HL-60 (cell line): ENCODE data around the gene DTNBP1.

ENCODE experiments used
- DNase-seq, 2 experiments: peaks; one replicate each; pipeline ENCODE4 v3.0.0-alpha.2; 2010 to 2020; ENCODE audit warnings: low read depth in 1 of 2, low spot score in 1 of 2
- H3K27ac ChIP-seq: fragments of 250-450 bp; sonication (Bioruptor Pico); replicated peaks from 2 replicates; pipeline ENCODE4 v1.5.1; 2020; ENCODE audit warnings: mild to moderate bottlenecking, moderate library complexity
- H3K27me3 ChIP-seq: fragments of 250-450 bp; sonication (Bioruptor Pico); 2 replicates; pipeline ENCODE4 v1.5.1; 2021; ENCODE audit warnings: mild to moderate bottlenecking, moderate library complexity; ENCODE audit not compliant: insufficient read depth, poor library complexity, severe bottlenecking
- H3K4me3 ChIP-seq: replicated peaks from 2 replicates; pipeline ENCODE4 v1.5.1; 2011; ENCODE audit warnings: mild to moderate bottlenecking, control low read depth, low read length; ENCODE audit not compliant: insufficient read depth
- GABPA ChIP-seq: IDR thresholded peaks from 2 replicates; pipeline ENCODE4 v1.6.1; 2012; ENCODE audit warnings: low read depth
- POLR2AphosphoS5 ChIP-seq: IDR thresholded peaks from 2 replicates; pipeline ENCODE4 v1.6.1; 2012; ENCODE audit warnings: low read depth
- SPI1 ChIP-seq: IDR thresholded peaks from 2 replicates; pipeline ENCODE4 v1.6.1; 2012; ENCODE audit warnings: low read depth, mild to moderate bottlenecking, borderline replicate concordance
- TF ChIP-seq, protein P1 (sequence below): IDR thresholded peaks from one replicate; pipeline ENCODE4 v1.5.1; 2011; ENCODE audit warnings: low read length, control low read depth, inconsistent platforms; ENCODE audit not compliant: insufficient read depth
- TF ChIP-seq, protein P2 (sequence below): IDR thresholded peaks from 2 replicates; pipeline ENCODE4 v1.6.1; 2012; ENCODE audit warnings: low read depth; ENCODE audit not compliant: insufficient replicate concordance

DTNBP1 gene

DNA sequence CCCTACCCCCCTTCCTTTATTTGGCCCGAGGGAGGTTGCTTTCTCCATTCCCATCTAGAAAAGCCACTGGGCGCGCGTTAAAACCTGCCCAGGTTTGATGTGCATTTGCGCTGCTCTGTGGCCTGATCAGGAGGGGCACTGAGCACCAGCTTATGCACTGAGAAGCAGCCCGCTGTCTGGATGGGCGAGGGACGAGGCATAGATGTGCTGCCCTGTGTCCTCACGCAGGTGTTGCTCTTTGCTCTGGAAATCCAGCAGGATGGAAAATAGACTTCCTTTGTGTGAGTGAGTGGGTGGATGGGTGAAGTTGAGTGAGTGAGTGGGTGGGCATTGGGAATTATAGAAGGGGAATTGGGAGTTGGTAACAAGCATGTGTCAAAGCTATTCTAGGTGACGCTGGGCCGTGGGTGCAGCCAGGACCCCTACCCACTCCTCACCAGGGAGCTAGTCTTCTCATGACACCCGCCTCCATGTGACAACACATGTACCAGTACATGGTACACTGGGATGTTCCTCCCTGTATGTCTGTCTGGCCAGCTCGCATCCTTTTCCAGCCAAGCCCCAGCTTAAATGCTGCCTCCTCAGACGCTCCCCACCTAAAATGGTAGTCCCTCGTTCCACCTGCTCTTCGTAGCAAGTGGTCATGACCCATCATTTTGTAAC lies 162.6 kb downstream of the DTNBP1 start:
- no peak for TF ChIP-seq GABPA
- TF ChIP-seq POLR2AphosphoS5, result no peak
- TF ChIP-seq, protein P1, sequence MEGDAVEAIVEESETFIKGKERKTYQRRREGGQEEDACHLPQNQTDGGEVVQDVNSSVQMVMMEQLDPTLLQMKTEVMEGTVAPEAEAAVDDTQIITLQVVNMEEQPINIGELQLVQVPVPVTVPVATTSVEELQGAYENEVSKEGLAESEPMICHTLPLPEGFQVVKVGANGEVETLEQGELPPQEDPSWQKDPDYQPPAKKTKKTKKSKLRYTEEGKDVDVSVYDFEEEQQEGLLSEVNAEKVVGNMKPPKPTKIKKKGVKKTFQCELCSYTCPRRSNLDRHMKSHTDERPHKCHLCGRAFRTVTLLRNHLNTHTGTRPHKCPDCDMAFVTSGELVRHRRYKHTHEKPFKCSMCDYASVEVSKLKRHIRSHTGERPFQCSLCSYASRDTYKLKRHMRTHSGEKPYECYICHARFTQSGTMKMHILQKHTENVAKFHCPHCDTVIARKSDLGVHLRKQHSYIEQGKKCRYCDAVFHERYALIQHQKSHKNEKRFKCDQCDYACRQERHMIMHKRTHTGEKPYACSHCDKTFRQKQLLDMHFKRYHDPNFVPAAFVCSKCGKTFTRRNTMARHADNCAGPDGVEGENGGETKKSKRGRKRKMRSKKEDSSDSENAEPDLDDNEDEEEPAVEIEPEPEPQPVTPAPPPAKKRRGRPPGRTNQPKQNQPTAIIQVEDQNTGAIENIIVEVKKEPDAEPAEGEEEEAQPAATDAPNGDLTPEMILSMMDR, result no peak
- TF ChIP-seq, protein P2, sequence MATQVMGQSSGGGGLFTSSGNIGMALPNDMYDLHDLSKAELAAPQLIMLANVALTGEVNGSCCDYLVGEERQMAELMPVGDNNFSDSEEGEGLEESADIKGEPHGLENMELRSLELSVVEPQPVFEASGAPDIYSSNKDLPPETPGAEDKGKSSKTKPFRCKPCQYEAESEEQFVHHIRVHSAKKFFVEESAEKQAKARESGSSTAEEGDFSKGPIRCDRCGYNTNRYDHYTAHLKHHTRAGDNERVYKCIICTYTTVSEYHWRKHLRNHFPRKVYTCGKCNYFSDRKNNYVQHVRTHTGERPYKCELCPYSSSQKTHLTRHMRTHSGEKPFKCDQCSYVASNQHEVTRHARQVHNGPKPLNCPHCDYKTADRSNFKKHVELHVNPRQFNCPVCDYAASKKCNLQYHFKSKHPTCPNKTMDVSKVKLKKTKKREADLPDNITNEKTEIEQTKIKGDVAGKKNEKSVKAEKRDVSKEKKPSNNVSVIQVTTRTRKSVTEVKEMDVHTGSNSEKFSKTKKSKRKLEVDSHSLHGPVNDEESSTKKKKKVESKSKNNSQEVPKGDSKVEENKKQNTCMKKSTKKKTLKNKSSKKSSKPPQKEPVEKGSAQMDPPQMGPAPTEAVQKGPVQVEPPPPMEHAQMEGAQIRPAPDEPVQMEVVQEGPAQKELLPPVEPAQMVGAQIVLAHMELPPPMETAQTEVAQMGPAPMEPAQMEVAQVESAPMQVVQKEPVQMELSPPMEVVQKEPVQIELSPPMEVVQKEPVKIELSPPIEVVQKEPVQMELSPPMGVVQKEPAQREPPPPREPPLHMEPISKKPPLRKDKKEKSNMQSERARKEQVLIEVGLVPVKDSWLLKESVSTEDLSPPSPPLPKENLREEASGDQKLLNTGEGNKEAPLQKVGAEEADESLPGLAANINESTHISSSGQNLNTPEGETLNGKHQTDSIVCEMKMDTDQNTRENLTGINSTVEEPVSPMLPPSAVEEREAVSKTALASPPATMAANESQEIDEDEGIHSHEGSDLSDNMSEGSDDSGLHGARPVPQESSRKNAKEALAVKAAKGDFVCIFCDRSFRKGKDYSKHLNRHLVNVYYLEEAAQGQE, result no peak
- TF ChIP-seq SPI1, result no peak
- no peak overlapping the region for H3K27ac ChIP-seq
- H3K27me3 ChIP-seq, result no peaks in the 10 kb centered on the region
- H3K4me3 ChIP-seq, result no peak overlapping the region
- DNase-seq, result no peak

DNA sequence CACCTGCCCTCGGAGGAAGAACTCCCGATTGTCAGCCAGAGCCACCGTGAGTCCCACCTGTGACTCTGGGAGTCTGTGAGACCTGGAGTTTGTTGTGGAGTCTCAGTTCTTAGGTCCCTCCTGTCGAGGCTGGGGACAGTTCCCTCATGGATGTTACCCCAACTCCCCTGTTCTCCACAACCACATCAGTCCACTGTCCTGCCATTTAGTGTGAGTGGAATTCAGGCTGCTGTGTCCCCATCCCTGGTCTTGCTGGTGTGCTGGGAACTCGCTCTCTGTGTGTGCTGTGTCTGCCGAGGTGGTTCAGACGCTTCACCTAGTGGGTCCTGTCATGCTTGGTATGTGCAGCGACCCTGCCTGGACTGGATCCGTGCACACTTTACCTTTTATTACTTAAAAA lies 163.2 kb downstream of the DTNBP1 start:
- Histone ChIP-seq H3K27ac (no peak overlapping the region), H3K4me3 (no peak overlapping the region), H3K27me3 (no peaks in the 10 kb centered on the region)
- DNase-seq, result no peak
- TF ChIP-seq SPI1, result no peak
- TF ChIP-seq POLR2AphosphoS5, result no peak
- TF ChIP-seq, protein P2, result no peak
- TF ChIP-seq, protein P1, result no peak
- no peak for TF ChIP-seq GABPA

GRCh38 chr6:15499125-15499524 lies 163.7 kb downstream of the DTNBP1 start:
- no peak overlapping the region for H3K27ac ChIP-seq
- TF ChIP-seq, protein P1, result no peak
- TF ChIP-seq GABPA, result no peak
- no peak for TF ChIP-seq POLR2AphosphoS5
- TF ChIP-seq, protein P2, result no peak
- TF ChIP-seq SPI1, result no peak
- DNase-seq, result no peak
- H3K4me3 ChIP-seq, result no peak overlapping the region
- H3K27me3 ChIP-seq, result no peaks in the 10 kb centered on the region
